Activated CD4-positive, alpha-beta memory T cell treated with anti-CD3 and anti-CD28 coated beads, Interleukin-2, amount 10 ng/mL, durations not matched to agents 7 days and 5 days (primary cell): ENCODE measurements around the gene EIPR1. TPM values are rescaled to one million over a fixed set of nuclear protein-coding genes. Genes with fewer than 3 reads are reported as not detected.

Source experiments
- CTCF ChIA-PET: fragments of 350-600 bp; sonication (Branson Sonifier 250); formaldehyde crosslinking; loops from one replicate; lab custom pipeline; 2021; ENCODE audit warnings: antibody characterized with exemption, inconsistent platforms; lab: Charles Lee
- POLR2A ChIA-PET: fragments of 350-600 bp; sonication (Branson Sonifier 250); formaldehyde crosslinking; loops from one replicate; lab custom pipeline; 2021; ENCODE audit warnings: antibody characterized with exemption; lab: Charles Lee
- DNase-seq: peaks from one replicate; pipeline ENCODE4 v3.0.0-alpha.2; 2020
- H3K27ac Mint-ChIP-seq: one replicate; pipeline ENCODE4 v1.8.0; 2021; ENCODE audit warnings: mild to moderate bottlenecking, mixed read lengths
- H3K27me3 Mint-ChIP-seq: one replicate; pipeline ENCODE4 v1.8.0; 2021; ENCODE audit warnings: mixed read lengths
- H3K36me3 Mint-ChIP-seq: one replicate; pipeline ENCODE4 v1.8.0; 2021; ENCODE audit warnings: low read depth, mixed read lengths
- H3K4me1 Mint-ChIP-seq: one replicate; pipeline ENCODE4 v1.8.0; 2021; ENCODE audit warnings: mixed read lengths
- H3K4me3 Mint-ChIP-seq: one replicate; pipeline ENCODE4 v1.8.0; 2021; ENCODE audit warnings: mild to moderate bottlenecking, mixed read lengths
- H3K9me3 Mint-ChIP-seq: one replicate; pipeline ENCODE4 v1.8.0; 2021; ENCODE audit warnings: mixed read lengths
- total RNA-seq, 2 experiments: library from RNA; stranded (reverse); gene quantifications; one replicate each; pipeline ENCODE4 v1.2.3, GENCODE V29; 2021

EIPR1 gene
- total RNA-seq, 2 experiments from 2014 or later: 34.3 to 36.1 TPM

DNA sequence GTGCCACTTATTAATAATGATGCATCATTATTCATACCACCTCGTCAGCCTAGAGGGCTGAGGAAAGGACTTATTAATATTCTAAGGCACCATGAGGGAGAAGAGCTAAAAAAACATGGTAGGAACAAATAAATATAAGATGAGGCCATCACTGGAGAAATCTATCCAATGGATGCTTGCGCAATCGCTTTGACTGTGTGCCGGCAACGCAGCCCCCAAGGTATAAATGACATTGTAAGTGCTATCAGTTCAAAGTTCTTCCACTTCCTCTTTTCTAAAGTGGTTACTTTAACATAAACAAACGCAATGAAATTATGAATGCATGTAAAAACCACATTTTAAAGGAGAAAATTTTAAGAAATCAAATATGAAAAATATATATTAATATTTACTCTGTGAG lies 164.6 kb downstream of the EIPR1 start:
- H3K27me3 Mint-ChIP-seq: no peaks in the 10 kb centered on the region
- peaks cover 19% of the 10 kb centered on the region for H3K4me1 Mint-ChIP-seq
- no peaks in the 10 kb centered on the region for H3K9me3 Mint-ChIP-seq
- no peak overlapping the region for H3K4me3 Mint-ChIP-seq
- H3K36me3 Mint-ChIP-seq: peaks cover 19% of the 10 kb centered on the region
- ChIA-PET CTCF (interaction anchor here (0.6 kb wide), 1 partner anchor 616 kb away, joined by 3 read pairs; no protein-coding TSS in a partner anchor), POLR2A (no interaction called here)
- no peak overlapping the region for H3K27ac Mint-ChIP-seq
- no peak for DNase-seq

DNA sequence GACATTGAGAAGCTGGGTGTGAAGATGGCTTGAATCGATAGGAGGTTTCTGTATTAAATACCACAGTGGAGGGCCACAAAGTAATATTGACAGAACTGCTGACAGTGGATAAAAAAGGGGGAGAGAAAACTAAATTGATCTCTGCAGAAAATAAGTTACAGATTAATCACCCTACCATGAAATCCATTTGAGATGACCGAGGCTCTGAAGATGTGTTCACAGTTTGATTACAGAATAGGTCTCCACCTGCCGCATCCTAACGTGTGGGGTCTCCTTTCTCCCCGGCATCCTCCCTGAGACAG lies 165.6 kb downstream of the EIPR1 start:
- H3K36me3 Mint-ChIP-seq: peaks cover 19% of the 10 kb centered on the region
- H3K4me1 Mint-ChIP-seq: peaks cover 14% of the 10 kb centered on the region
- CTCF ChIA-PET: no interaction called here
- H3K27me3 Mint-ChIP-seq: no peaks in the 10 kb centered on the region
- H3K9me3 Mint-ChIP-seq: no peaks in the 10 kb centered on the region
- H3K27ac Mint-ChIP-seq: no peak overlapping the region
- DNase-seq: no peak
- POLR2A ChIA-PET: no interaction called here
- H3K4me3 Mint-ChIP-seq: no peak overlapping the region

DNA sequence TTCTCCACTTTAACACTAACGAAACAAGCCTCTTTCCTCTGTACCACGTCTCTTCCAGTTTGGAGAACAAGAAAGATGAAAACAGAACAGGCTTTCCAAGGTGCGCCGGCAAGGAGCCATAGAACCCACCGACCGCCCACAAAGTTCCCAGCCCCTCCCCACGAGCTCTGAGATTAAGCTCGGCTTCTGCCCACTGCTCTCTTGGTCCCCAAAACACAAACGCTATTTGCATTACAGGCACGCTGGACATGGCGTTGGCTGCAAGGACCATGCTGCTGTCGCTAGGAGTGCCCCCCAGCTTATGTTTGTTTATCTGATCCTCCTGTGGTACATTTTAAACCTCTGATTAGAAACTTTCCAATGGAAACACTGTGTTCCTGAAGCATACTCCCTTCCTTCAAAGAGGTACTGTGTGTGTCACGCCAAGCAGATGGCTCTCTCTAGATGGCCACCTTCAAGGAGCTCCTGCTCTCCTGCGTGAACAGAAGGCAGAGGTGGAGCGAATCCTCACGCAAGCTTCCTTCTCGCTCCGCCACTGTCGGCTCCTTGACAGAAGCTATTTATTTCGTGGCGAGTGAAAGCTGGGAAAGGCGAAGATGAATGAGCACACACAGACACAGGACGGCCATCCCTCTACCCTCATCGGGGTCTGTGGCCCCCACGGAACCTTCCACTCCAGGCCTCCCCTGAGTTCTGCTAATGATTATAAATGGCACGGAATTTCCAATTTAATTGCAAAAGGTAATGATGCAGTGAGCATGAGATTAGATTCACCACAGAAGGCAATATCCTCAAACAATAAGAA lies 166.2 kb downstream of the EIPR1 start:
- Mint-ChIP-seq H3K4me3 (no peak overlapping the region), H3K27ac (no peak overlapping the region), H3K4me1 (peaks cover 12% of the 10 kb centered on the region), H3K27me3 (no peaks in the 10 kb centered on the region), H3K36me3 (peaks cover 18% of the 10 kb centered on the region), H3K9me3 (no peaks in the 10 kb centered on the region)
- ChIA-PET POLR2A (no interaction called here), CTCF (no interaction called here)
- no peak for DNase-seq

DNA sequence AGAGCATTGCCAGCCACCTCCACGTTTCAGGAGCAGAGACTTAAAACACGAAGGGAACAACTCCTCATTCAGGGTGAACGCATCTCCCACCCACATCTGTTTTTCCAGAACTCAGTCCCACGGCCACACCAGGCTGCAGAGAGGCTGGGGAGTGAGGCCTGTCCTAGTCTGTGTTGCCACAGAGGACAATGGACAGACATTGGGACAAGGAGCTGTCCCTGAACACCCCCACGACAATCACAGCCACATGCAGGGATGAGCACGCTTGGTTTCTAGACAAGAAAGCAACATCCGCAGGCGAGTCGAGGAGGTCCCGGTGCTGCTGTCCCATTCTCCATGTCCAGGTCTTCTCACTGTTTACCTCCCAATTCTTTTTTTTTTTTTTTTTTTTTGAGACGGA lies 167.4 kb downstream of the EIPR1 start:
- H3K4me1 Mint-ChIP-seq: peaks cover 12% of the 10 kb centered on the region
- no peaks in the 10 kb centered on the region for H3K9me3 Mint-ChIP-seq
- H3K27me3 Mint-ChIP-seq: no peaks in the 10 kb centered on the region
- H3K4me3 Mint-ChIP-seq: no peak overlapping the region
- CTCF ChIA-PET: no interaction called here
- POLR2A ChIA-PET: no interaction called here
- H3K27ac Mint-ChIP-seq: no peak overlapping the region
- peaks cover 9% of the 10 kb centered on the region for H3K36me3 Mint-ChIP-seq
- DNase-seq: no peak

DNA sequence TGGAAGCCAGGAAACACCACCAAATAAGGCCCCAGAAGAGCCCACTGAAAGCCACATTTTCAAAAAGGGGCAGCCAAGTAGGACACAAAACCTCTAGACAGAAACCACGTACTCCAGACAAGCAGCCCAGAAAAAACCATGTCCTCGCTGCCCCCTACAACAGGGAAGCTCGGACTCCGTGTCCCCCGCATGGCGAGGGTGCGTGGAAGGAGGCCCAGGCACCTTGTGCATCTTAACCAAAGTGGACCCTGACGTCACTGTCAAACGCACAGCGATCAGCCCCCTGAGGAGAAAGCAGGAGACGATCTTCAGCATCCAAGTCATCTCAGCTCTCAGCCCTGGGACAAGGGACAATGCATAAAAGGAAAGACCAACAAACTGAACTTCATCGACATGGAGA lies 168.4 kb downstream of the EIPR1 start:
- Mint-ChIP-seq H3K4me3 (no peak overlapping the region), H3K27ac (no peak overlapping the region), H3K27me3 (no peaks in the 10 kb centered on the region), H3K4me1 (peaks cover 3% of the 10 kb centered on the region), H3K36me3 (peaks cover 5% of the 10 kb centered on the region), H3K9me3 (no peaks in the 10 kb centered on the region)
- no peak for DNase-seq
- ChIA-PET CTCF (no interaction called here), POLR2A (no interaction called here)

DNA sequence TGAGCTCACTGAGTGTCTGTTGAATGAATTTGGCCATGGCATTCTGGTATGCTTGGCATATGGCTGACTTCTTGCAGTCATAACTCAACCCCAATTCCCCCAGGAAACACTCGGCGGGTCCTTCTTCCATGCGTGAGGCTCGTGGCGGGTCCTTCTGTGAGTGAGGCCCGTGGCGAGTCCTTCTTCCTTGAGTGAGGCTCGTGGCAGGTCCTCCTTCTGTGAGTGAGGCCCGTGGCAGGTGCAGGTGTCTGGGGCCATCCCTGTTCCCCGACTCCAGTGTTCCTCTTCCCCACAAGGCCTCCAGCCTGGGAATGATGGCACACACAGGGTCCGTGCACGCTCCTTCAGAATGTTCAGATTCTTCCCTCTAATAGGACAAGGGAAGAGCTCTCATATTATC lies 169.0 kb downstream of the EIPR1 start:
- POLR2A ChIA-PET: no interaction called here
- Mint-ChIP-seq H3K27ac (no peak overlapping the region), H3K4me3 (no peak overlapping the region), H3K9me3 (no peaks in the 10 kb centered on the region), H3K36me3 (peaks cover 4% of the 10 kb centered on the region), H3K27me3 (no peaks in the 10 kb centered on the region), H3K4me1 (no peaks in the 10 kb centered on the region)
- CTCF ChIA-PET: no interaction called here
- DNase-seq: no peak

DNA sequence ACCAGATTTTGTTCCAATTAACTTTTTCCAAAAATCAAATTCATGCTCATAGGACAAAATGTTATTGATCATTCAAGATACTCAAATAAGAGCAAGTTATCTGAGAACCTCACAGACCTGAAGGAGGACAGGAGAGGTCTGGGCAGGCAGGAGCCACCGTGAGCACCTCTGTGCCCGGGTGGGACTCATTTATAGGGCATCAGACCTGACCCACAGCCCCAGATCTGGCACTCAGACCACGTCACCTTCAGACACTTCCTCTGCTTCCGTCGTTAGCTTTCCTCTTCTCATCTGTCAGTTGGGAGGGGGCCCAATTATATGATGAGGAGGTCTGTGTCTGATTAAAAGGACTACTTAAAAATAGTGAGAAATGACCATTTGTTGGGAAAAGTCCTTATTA lies 169.4 kb downstream of the EIPR1 start:
- no peaks in the 10 kb centered on the region for H3K9me3 Mint-ChIP-seq
- H3K4me1 Mint-ChIP-seq: no peaks in the 10 kb centered on the region
- no peak for DNase-seq
- H3K4me3 Mint-ChIP-seq: no peak overlapping the region
- H3K36me3 Mint-ChIP-seq: peaks cover 4% of the 10 kb centered on the region
- no peak overlapping the region for H3K27ac Mint-ChIP-seq
- CTCF ChIA-PET: no interaction called here
- H3K27me3 Mint-ChIP-seq: no peaks in the 10 kb centered on the region
- POLR2A ChIA-PET: no interaction called here

DNA sequence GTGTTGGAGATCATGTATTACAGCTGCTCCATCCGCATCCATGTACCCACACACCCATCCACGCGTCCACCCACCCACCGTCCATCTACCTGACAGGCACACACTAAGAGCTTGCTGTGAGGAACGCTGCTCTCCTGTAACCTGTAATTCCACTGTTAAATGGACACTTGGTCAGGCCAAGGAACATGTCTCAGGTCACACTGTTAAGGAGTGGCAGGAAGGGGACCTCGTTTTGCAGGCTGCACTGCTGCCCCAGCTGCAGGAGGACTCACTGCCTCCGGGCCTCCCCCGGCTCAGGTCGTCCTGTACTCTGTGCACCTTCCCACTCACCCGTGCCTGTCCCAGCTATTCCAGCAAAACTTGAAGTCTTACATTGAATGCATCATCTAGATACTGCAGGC lies 170.5 kb downstream of the EIPR1 start:
- ChIA-PET POLR2A (no interaction called here), CTCF (no interaction called here)
- Mint-ChIP-seq H3K9me3 (no peaks in the 10 kb centered on the region), H3K36me3 (peaks cover 3% of the 10 kb centered on the region), H3K27me3 (no peaks in the 10 kb centered on the region), H3K27ac (no peak overlapping the region), H3K4me1 (no peaks in the 10 kb centered on the region), H3K4me3 (no peak overlapping the region)
- no peak for DNase-seq

DNA sequence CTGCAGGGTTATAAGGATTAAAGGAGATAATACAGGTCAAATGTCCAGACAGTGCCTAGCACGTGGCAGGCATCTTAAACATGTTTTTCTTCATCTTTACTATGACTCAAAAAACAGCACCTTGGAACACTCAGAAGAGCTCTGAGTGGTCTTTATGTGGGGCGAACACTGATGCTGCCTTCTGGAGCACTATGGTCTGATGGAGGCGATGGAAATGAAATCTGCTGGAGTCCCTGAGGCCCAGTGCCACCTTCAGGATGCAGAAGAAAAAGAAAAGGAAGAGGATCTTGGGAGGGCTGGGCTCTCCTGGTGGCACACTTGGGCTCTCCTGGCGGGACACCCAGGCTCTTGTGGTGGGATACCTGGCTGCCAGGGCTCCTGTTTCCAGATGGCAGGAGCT lies 171.8 kb downstream of the EIPR1 start:
- Mint-ChIP-seq H3K27me3 (no peaks in the 10 kb centered on the region), H3K9me3 (no peaks in the 10 kb centered on the region), H3K36me3 (peaks cover 4% of the 10 kb centered on the region), H3K4me3 (no peak overlapping the region), H3K4me1 (peaks cover 2% of the 10 kb centered on the region), H3K27ac (no peak overlapping the region)
- no peak for DNase-seq
- CTCF ChIA-PET: no interaction called here
- POLR2A ChIA-PET: no interaction called here

DNA sequence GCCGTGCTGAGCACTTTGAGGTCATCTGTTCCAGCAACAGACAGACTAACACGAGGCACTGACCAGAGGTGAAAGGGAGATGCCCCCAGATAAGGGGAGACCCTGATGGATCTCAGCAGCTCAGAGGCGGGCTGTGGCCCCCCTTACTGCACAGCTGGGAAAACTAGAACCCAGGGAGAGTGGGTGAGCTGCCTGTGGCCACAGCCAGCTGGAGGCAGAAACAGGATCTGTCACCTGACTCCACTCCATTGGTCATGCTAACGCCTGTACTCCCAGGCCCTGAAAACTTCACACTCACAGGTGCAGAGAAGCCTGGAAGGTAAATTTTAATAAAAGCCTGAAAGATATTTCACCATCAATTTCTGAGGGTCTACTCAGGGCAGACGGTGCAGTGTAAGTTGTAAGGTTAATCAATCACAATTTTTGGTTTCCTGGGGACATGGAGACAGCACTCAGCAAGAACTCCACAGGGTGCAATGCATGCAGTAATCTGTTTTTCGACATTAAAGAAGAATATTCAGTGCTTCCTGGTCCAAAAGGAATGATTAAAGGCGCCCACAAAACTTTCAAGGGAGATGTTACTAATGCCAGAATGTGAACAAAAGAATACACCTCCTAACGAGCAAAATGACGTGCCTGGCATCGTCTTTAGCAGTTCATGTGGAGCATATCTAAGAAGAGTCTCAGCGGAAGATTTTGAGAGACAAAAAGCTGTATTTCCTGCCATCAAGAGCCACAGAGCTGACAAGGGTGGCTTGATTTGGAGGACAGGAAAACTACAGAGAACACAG lies 173.4 kb downstream of the EIPR1 start:
- Mint-ChIP-seq H3K9me3 (no peaks in the 10 kb centered on the region), H3K36me3 (peaks cover 4% of the 10 kb centered on the region), H3K4me3 (no peak overlapping the region), H3K27me3 (no peaks in the 10 kb centered on the region), H3K27ac (no peak overlapping the region), H3K4me1 (peaks cover 12% of the 10 kb centered on the region)
- no peak for DNase-seq
- ChIA-PET CTCF (interaction anchor here (0.8 kb wide), 1 partner anchor 1652 kb away, joined by 3 read pairs; no protein-coding TSS in a partner anchor), POLR2A (no interaction called here)

DNA sequence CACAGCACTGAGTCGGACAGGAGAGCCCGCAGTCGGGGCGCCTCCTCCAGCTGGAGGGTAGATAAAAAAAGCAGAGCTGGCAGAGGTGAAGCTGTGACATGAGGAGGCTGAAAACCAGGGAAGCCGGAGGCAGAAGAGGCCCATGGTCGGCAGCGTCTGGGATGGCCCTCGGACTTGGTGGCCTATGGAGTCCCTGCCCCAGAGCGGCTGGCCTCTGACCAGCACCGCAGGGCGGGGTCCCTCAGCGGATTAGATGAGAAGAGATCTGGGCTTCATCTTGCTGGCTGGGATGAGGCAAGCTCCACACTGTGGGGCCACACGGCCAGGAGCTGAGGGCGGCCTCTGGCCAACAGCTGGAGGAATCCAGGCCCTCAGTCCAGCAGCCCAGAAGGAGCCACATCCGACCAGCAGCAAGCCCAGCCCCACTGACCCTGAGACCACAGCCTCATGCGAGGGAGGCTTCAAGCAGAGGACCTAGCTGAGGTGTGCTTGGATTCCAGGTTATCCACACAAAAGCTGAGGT lies 174.1 kb downstream of the EIPR1 start:
- Mint-ChIP-seq H3K27ac (no peak overlapping the region), H3K27me3 (no peaks in the 10 kb centered on the region), H3K4me1 (peaks cover 16% of the 10 kb centered on the region), H3K36me3 (peaks cover 4% of the 10 kb centered on the region), H3K4me3 (no peak overlapping the region), H3K9me3 (no peaks in the 10 kb centered on the region)
- CTCF ChIA-PET: interaction anchor here (0.8 kb wide), 1 partner anchor 1651 kb away, joined by 3 read pairs; no protein-coding TSS in a partner anchor
- POLR2A ChIA-PET: interaction anchor here (1.4 kb wide), 1 partner anchor 20 kb away, joined by 5 read pairs; no protein-coding TSS in a partner anchor
- no peak for DNase-seq

DNA sequence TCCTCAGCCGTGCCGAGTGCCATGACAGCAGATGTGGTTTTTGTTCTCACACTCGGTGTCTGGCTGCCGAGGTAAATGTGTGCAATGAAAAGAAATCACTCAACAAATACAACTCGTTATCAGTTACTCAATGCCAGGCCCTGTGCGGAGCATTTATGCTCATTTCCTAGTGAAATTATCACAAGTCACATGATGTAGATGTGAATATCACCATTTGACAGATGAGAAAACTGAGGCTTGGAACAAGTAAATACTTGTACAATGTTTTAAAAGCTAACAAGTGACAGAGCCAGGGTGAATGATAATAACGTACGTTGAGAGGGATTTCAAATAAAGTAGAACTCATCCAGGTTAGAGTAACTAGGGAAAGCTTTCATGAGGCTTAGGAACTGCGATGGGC lies 174.7 kb downstream of the EIPR1 start:
- Mint-ChIP-seq H3K27me3 (no peaks in the 10 kb centered on the region), H3K27ac (no peak overlapping the region), H3K4me1 (peaks cover 21% of the 10 kb centered on the region), H3K4me3 (no peak overlapping the region), H3K36me3 (peaks cover 4% of the 10 kb centered on the region), H3K9me3 (no peaks in the 10 kb centered on the region)
- no peak for DNase-seq
- CTCF ChIA-PET: no interaction called here
- POLR2A ChIA-PET: interaction anchor here (1.4 kb wide), 1 partner anchor 20 kb away, joined by 5 read pairs; no protein-coding TSS in a partner anchor

DNA sequence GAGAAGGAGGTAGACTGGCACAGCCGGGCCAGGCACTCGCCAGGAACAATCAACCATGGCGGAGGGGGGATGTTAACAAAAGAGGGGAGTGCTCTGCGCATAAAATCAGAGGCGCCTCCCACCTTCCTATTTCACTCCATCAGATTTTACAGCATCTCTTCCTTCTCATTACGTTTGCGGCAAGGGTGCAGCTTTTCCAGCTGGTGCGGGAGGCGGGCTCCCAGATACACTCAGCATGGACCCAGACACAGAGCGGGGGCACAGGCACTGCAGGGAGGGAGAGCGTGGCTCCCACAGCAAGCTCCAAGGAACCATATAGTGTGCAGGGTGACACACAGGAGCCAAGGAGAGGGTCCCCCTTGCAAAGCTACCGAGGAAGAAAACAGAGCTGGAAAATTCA lies 176.3 kb downstream of the EIPR1 start:
- CTCF ChIA-PET: no interaction called here

More for the DNA sequence above, 176.3 kb downstream of the EIPR1 start:
- H3K27ac Mint-ChIP-seq: no peak overlapping the region
- H3K36me3 Mint-ChIP-seq: peaks cover 4% of the 10 kb centered on the region
- no peak overlapping the region for H3K4me3 Mint-ChIP-seq
- no peaks in the 10 kb centered on the region for H3K9me3 Mint-ChIP-seq
- POLR2A ChIA-PET: no interaction called here
- H3K4me1 Mint-ChIP-seq: peaks cover 21% of the 10 kb centered on the region
- no peak for DNase-seq
- no peaks in the 10 kb centered on the region for H3K27me3 Mint-ChIP-seq
